ENCODE results near the gene VAC14. TPM values are rescaled to one million over a fixed set of nuclear protein-coding genes. Genes with fewer than 3 reads are reported as not detected.

The VAC14 gene
- polyA plus RNA-seq, 1 experiment = 50.7 TPM

DNA sequence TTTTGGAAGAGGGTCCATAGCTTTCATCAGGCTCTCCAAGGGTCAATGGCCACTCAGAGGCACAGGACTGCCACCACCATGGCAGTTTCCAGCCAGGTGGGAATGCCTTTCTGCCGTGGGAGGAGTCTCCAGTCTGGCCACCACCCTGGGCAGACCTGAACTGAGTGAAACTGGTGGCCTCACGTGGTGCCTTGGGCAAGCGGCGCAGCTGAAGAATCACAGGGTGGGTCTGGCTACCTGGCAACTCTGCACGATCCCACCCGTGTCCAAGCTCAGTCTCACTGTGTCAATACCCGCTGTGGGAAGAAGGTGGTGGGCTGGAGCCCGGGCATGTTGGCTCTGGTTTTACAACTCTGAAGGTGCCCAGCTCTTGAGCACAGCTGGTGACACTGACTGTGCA is 31.8 kb downstream of the VAC14 start:
- CTCF ChIA-PET = interaction anchor here (1.2 to 6.2 kb wide), 8 partner anchors 10 to 115 kb away, joined by 3 to 117 read pairs (median 30); partner anchors contain the start of gene MTSS2
- no peak overlapping the region for H3K4me3 ChIP-seq (ENCODE audit: low read depth, low read length)
- H3K27me3 ChIP-seq (ENCODE audit: control insufficient read depth, insufficient read depth, low read length) = no peaks in the 10 kb centered on the region
- TF ChIP-seq, protein P1, sequence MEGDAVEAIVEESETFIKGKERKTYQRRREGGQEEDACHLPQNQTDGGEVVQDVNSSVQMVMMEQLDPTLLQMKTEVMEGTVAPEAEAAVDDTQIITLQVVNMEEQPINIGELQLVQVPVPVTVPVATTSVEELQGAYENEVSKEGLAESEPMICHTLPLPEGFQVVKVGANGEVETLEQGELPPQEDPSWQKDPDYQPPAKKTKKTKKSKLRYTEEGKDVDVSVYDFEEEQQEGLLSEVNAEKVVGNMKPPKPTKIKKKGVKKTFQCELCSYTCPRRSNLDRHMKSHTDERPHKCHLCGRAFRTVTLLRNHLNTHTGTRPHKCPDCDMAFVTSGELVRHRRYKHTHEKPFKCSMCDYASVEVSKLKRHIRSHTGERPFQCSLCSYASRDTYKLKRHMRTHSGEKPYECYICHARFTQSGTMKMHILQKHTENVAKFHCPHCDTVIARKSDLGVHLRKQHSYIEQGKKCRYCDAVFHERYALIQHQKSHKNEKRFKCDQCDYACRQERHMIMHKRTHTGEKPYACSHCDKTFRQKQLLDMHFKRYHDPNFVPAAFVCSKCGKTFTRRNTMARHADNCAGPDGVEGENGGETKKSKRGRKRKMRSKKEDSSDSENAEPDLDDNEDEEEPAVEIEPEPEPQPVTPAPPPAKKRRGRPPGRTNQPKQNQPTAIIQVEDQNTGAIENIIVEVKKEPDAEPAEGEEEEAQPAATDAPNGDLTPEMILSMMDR (IDR thresholded peaks at IDR 0.05; ENCODE audit: insufficient read depth, low read depth, low read length) = no peak
- peaks cover 4% of the 10 kb centered on the region; the same call in 1 of the 2 replicates for H3K36me3 ChIP-seq (ENCODE audit: control insufficient read depth, insufficient read depth, low read length)
- POLR2A ChIA-PET = interaction anchor here (0.5 kb wide), 1 partner anchor 101 kb away, joined by 3 read pairs; no protein-coding TSS in a partner anchor
- no peak for DNase-seq (ENCODE audit: low read depth)

DNA sequence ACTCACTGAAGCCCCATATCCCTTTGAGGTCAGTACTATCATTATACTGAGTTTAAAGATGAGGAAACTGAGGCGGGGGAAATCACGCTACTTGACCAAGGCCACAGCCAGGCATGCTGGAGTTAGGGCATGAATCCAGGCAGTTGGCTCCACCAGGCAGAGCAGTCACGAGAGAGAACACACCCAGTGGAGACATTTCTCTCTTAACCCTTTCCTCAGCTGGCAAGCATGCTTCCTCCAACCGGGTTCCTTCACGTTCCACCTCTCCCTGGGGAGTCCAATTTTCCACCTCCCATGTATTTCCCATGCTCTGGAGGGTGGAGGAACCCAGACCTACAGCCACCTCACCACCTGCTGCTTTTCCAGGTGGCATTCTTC is 32.8 kb downstream of the VAC14 start:
- H3K36me3 ChIP-seq (ENCODE audit: control insufficient read depth, insufficient read depth, low read length) = peaks cover 4% of the 10 kb centered on the region
- no peak for DNase-seq (ENCODE audit: low read depth)
- no peak overlapping the region for H3K4me3 ChIP-seq (ENCODE audit: low read depth, low read length)
- H3K27me3 ChIP-seq (ENCODE audit: control insufficient read depth, insufficient read depth, low read length) = no peaks in the 10 kb centered on the region
- TF ChIP-seq, protein P1 (IDR thresholded peaks at IDR 0.05; ENCODE audit: insufficient read depth, low read depth, low read length) = no peak
- POLR2A ChIA-PET = no interaction called here
- CTCF ChIA-PET = interaction anchor here (1.0 to 6.2 kb wide), 6 partner anchors 18 to 114 kb away, joined by 3 to 117 read pairs (median 20); partner anchors contain the start of gene MTSS2

DNA sequence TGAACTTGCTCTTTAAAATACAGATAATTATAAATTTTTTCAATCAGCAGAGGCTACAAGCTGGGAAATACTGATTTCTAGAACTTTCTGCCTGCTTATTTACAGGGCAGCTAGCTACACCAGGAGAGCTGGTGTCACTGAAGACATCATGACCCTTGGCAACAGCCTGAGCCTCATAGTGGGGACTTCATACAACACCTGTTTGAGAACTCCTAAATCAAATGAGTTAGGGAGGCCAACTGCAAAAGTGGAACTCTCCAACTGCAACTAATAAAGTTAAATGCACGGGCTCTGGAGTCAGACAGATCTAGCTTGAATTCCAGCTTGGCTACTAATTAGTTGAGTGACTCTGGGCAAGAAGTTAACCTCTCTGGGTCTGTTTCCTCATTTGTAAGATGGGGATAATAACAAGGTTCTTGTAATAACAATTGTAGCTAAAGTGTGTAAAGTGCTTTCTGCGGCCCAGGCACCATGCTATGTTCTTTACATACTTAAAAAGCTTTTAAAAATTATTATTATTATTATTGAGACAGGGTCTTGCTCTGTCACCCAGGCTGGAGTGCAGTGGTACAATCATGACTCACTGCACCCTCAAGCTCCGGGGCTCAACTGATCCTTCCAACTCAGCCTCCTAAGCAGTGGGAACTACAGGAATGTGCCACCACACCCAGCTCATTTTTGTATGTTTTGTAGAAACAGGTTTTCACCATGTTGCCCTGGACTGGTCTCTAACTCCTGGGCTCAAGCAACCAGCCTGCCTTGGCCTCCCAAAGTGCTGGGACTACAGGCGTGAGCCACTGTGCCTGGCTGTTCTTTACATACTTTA is 33.4 kb downstream of the VAC14 start:
- CTCF ChIA-PET = interaction anchor here (0.5 to 5.7 kb wide), 8 partner anchors 18 to 978 kb away, joined by 3 to 63 read pairs (median 4); no protein-coding TSS in a partner anchor
- POLR2A ChIA-PET = no interaction called here
- TF ChIP-seq, protein P1 (IDR thresholded peaks at IDR 0.05; ENCODE audit: insufficient read depth, low read depth, low read length) = no peak
- Histone ChIP-seq H3K27me3 (ENCODE audit: control insufficient read depth, insufficient read depth, low read length) (no peaks in the 10 kb centered on the region), H3K4me3 (ENCODE audit: low read depth, low read length) (no peak overlapping the region), H3K36me3 (ENCODE audit: control insufficient read depth, insufficient read depth, low read length) (peaks cover 4% of the 10 kb centered on the region)
- no peak for DNase-seq (ENCODE audit: low read depth)

DNA sequence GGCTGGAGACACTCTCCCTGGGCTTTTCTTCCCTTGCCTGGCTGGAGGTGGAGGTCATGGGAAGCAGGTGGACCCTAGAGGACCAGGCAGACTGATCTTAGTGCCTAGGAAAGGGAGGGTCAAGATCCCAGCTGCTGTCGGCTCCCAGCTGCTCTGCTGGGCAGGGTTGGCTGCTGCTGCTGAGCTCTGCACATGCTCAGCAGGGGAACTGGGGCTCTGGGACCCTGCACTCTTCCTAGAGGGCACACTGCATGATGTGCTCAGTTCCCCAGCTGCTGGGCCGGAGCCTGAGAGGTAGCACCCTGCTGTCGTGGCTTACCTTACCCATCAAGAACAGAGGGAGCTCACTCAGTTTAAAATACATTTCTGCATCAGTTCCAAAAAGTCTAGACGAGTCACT is 34.3 kb downstream of the VAC14 start:
- Histone ChIP-seq H3K4me3 (ENCODE audit: low read depth, low read length) (no peak overlapping the region), H3K27me3 (ENCODE audit: control insufficient read depth, insufficient read depth, low read length) (no peaks in the 10 kb centered on the region), H3K36me3 (ENCODE audit: control insufficient read depth, insufficient read depth, low read length) (peaks cover 4% of the 10 kb centered on the region)
- CTCF ChIA-PET = interaction anchor here (0.5 to 1.4 kb wide), 4 partner anchors 23 to 977 kb away, joined by 3 to 7 read pairs (median 4); no protein-coding TSS in a partner anchor
- POLR2A ChIA-PET = no interaction called here
- DNase-seq (ENCODE audit: low read depth) = no peak
- TF ChIP-seq, protein P1 (IDR thresholded peaks at IDR 0.05; ENCODE audit: insufficient read depth, low read depth, low read length) = no peak

DNA sequence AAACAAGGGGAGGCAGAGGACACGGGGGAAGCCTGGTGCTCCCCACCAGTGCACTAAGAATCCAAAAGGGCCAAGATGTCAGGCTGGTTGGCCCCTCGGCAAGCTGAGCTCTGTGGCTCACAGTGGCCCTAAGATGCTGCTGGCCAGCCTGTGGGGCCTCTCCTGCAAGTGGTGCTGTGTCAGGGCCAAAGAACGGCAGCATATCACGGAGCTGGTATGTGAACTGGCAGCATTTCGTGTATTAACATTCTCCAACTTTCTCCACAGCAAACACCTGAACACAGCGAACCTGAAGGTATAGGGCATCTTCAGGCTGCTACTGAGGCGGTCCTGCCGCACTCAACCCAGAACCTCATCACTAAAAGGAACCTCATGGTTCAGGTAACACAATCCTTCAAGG is 34.8 kb downstream of the VAC14 start:
- no peaks in the 10 kb centered on the region for H3K27me3 ChIP-seq (ENCODE audit: control insufficient read depth, insufficient read depth, low read length)
- TF ChIP-seq, protein P1 (IDR thresholded peaks at IDR 0.05; ENCODE audit: insufficient read depth, low read depth, low read length) = no peak
- ChIA-PET CTCF (interaction anchor here (1.0 to 1.4 kb wide), 3 partner anchors 23 to 63 kb away, joined by 3 to 7 read pairs (median 4); no protein-coding TSS in a partner anchor), POLR2A (no interaction called here)
- no peak overlapping the region for H3K4me3 ChIP-seq (ENCODE audit: low read depth, low read length)
- DNase-seq (ENCODE audit: low read depth) = no peak
- H3K36me3 ChIP-seq (ENCODE audit: control insufficient read depth, insufficient read depth, low read length) = peaks cover 4% of the 10 kb centered on the region
